CD4-positive, alpha-beta T cell treated with Interleukin-15 for 4 hours (primary cell): Measurements from ENCODE around the gene RPS6KA1.

Source experiments
- DNase-seq: peaks from one replicate; pipeline ENCODE4 v3.0.0-alpha.2; 2020; ENCODE audit warnings: low spot score

Gene RPS6KA1

DNA sequence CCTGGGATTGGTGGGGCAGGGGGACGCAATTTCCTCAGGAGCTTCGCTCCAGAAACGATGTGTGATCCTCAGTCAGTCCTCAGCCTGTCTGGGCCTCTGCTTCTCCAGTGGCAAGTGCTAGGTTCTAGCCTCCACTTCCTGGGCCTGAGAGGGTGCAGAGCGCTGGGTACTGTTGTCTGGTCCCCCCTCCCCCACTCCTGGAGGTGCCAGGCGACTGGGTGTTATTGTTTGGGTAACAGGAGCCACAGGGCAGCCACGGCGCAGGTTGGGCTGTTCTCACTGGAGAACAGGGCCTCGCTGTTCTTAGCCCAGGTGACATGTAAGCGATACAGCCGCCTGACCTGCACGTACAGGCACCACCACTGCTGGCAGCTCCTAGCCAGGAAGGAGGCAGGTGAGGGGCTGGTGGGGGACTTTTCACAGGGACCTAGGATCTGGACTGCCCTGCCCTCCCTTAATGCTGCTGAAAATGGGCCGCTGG, 2.1 kb downstream of the RPS6KA1 start:
- DNase-seq = no peak

DNA sequence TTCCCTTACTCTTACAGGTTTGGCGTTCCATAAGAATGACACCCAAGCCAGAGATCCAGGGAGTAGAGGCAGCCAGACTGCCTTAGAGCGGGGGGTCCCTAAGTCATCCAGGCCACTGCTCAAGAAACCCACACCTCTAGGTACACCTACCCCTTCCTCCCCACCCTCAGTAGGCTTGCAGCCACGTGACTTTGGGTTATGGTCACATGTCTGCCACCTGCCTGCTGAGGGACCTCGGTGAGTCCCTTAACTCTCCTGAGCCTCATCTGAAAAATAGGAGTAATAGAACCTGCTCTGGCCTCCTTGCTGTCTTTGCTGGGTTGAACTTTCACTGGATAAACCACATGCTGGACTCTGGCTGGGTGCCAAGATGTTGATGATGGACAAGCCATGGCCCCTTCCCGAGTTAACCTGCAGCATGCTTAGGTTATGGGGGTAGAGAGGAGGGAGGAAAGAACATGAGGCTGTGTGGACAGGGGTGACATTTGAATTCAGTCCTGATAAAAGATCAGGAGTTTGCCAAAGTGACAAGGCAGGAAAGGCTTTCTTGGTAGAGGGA, 4.5 kb downstream of the RPS6KA1 start:
- DNase-seq = no peak

DNA sequence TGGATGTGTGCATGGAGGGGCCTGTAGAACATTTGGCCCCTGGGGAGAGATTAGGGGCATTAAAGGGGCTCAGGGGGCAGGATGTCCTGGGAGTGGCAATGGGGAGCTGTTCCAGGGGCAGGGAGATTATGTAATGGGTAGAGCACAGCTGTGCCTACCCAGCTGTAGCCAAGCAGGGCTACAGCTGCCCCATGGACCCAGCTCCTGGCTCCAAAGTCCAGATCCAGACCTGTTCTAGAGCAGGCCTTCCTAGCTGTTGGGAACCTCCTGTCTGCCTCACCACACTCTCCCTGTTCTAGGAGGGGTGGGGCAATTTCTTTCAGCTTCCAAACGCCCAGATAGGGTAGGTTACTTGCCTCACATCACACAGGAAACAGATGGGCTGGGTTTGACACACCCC, 5.6 kb downstream of the RPS6KA1 start:
- DNase-seq = no peak

DNA sequence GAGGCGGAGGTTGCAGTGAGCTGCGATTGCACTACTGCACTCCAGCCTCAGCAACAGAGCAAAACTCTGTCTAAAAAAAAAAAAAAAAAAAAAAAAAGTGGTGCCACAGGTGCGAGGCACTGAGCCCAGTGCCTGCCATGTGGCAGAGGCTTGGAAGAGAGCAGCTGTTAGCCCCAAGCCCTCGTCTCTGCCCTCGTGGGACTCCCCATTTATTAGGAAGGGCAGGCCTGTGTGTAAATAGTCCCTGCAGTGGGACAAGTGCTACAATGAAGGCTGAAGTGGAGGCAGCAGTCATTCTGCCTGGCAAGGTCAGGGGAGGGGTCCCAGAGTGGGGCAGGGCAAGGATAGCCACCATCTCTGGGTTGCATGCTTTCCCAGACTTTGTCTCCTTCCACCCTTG, 6.5 kb downstream of the RPS6KA1 start:
- DNase-seq = no peak

DNA sequence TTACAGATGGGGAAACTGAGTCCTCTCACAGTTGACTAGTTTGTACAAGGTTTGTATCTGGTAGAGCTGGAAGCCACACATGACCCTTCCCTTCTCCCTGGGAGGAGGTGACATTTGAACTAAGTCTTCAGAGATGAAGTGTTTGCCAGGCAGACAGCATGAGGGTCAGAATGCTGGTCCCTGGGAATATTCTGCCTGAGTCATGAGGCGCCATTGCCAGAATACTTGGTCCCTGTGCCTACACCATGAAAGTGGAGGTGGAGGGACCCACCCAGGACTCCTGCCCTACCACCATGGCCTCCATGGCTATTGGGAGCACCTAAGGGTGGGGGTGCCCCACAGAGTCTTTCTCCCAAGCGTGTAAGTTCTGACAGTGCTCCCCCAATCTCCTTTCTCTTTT, 7.0 kb downstream of the RPS6KA1 start:
- no peak for DNase-seq

DNA sequence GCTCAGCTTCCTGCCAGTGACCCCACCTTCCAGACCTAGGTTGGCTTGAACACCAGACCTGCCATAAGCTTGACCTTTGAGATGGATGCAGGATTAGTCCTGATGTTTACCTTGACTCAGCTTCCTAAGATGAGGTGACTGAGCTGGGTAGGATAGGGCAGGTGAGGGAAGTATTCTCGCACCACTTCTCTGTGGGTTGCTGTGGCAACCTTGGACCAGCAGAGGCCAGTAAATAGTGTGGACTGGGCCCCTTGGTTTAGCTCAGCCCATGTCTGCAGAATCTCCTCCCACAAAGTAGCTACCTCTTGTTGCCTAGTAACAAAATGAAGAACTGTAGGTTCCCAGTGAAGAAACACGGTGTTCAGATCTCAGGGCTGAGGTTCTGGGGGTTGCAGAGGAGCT, 8.4 kb downstream of the RPS6KA1 start:
- peak; percentile 34 for DNase-seq

DNA sequence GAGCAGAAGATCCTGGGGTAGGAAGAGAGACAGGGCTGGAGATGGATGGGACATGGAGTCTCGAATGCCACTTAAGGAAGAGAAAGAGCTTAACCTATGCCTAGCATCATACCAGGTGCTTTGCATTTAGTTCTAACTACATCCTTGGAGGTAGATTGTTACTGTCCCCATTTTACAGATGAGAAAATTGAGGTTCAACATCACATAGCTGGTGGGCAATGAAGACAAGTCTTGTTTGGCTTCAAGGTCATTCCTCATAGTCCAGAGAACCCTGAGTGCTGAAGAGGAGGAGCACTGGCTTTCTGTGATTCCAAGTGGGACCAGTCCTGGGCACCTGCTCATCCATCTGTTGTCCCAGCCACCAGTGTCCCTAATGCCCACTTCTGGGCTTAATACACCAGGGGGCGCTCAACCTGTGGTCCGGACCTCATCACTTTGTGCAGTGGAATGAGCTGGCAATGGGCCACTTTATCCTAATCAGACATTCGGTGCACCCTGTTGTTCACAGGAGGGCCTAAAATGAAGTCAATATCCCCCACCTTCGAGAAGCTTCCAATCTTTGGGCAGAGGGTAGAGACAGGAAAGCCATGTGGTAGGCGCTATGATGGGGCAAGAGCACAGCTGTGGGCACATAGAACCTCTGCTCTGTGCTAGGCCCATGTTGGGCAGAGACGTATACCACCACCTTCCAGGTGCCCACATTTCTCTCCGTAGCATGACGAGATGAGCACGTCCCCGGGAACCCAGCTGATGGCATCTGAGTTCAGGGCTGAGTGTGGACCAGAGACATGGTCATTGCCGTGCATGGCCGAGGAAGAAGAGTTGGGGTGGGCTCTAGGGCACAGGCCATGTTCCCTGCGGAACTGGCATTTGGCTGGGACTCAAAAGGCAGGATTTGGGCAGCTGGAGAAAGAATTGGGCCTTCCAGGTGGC, 9.2 kb downstream of the RPS6KA1 start:
- peak; percentile 57 for DNase-seq

DNA sequence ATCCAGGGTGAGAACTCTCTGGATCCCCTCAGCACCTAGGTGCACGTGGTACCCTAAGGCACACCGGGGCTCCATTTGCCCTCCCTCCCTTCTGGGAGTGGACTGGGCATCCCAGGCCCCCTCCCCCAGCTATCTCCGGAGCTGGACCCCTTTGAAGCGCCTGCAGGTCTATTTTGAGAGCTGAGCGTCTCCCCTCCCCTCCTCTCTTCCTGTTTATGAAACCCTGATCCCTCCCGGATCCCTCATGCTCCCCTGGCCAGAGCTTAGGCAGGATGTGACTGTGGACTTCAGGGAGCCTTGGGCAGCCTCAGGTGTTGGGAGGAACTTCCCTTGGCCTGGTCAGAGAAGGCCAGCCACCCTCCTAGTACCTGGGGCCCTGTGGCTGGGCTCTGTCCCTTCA, 10.2 kb downstream of the RPS6KA1 start:
- DNase-seq = no peak

DNA sequence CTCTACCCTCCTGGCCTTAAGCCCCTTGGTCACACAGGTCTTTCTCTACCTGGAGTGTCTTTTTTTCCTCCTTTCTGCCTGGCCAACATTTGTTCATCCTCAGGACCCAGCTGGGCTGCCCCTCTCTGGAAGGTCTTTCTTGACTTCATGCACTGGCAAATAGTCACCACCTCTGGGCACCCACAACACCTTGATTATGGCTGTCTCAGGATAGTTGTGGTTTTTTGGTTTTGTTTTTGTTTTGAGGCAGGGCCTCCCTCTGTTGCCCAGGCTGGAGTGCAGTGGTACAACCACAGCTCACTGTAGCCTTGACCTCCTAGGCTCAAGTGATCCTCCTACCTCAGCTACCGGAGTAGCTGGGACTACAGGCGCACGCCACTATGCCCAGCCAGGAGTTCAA, 10.8 kb downstream of the RPS6KA1 start:
- DNase-seq = no peak

DNA sequence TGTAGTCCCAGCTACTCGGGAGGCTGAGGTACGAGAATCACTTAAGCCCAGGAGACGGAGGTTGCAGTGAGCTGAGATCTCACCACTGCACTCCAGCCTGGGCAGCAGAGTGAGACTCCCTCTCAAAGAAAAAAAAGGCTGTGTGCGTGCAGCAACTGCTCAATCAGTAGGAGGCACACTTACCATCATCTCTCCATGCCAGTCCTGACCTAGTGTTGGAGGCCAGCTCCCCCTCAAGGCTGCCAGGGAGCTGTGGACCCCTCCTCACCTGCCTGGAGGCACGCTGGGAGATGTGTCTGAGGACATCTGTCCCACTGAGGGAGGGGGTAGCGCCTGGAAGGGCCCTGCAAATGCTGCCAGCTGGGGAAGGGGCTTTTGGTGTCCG, 11.9 kb downstream of the RPS6KA1 start:
- DNase-seq = no peak

DNA sequence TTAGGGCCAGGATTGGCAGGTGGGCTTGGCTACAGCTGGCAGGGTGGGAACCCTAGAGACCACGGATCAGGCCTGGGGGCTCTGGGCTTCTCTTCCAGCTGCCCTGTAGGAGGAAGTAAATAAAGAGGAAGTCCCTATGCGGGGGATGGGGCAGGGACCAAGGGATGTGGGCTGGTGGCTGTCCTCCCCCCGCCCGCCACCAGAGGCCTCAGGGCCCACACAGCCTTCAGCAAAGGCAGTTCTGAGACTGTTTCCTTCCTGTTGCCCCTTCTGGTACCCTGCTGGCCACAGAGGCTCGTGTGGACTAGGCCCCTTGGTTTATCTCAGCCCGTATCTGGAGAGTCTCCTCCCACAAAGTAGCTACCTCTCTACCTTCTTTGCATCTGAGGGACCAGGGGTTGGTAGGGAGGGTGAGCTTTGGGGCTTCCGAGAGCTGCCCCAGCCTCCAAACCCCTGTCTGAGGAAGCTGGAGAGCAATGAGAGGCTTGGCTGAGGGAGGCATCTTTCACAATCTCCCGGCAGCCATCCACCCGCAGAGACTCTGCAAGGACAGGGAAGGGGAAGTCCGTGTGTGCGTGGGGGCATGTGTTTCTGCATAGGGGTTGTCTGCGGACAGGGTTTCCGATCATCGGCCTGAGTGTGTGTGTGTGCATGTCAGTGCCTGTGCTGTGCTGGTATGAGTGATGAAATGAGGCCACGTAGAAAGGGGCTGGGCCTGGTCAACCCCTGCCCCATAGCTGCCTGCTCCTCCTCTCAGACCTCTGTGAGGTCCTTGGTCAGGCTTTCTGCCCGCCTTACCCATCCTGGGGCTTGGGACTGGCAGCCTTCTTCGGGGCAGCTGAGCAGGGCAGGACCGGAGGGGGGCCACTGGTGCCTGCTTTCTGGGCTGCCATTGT, 12.5 kb downstream of the RPS6KA1 start:
- DNase-seq = peak; percentile 71

DNA sequence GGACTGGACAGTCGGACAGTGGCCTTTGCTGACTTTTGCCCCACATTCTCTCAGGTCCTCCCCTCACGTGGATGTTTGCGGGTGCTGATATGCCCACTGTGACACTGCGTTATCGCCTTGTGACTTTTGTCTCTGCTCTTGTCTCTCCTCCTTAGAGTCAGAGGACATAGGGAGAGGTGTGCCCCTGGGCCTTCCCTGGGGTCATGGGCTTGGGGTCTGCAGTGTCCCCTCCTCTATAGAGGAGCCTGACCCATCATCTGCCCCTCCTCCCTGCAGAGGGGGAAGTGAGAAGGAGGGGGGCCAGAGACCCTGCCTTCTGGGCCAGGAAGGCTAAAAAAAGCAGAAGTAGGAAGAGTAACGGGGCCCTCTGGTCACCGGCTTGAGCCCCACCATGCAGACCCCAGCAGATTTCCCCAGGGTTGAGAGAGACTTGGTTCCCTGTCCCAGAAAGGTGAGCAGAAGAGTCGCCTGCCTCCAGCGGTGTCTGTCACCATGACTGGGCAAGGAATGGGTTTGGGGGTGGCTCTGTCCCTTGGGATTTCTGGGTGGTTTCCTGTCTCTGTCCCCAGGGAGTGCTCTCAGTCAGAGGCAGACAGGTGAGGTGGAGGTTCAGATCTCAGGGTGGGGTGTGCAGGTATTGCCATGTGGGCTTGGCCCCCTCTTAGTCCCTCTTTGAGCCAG, 13.3 kb downstream of the RPS6KA1 start:
- DNase-seq = no peak

DNA sequence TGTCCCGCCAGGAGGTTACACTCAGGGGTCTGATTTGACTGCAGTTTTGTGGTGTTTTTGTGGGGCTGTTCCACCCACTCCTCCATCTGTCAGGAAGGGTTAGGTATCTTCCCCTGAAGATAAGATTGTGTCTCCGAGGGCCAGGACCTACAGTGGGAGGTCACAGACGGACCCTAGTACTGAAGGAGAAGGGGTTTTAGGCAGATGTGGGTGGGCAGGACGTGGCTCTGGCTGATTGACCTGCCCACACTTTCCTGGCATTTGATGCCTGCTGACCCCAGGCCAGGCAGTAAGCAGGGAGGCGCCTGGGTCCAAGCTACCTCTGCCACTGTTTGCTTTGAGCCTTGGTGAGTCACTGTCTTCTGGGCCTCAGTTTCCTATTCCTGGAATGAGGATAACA, 13.9 kb downstream of the RPS6KA1 start:
- DNase-seq = no peak

DNA sequence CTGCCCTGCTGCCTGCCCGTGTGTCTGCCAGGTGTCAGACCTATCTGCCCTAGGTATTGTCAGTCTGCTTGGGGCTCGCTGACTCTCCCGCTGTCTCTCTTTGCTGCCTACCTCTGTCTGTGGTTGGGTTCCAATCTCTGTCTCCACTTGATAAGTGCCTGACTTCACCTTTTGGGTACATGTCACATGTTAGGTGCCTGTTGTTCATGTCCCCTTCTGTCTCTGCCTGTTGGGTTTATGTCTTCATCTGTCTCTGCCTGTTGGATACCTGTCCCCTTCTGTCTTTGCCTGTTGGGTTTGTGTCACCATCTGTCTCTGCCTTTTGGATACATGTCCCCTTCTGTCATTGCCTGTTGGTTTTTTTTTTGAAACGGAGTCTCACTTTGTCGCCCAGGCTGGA, 14.6 kb downstream of the RPS6KA1 start:
- no peak for DNase-seq

DNA sequence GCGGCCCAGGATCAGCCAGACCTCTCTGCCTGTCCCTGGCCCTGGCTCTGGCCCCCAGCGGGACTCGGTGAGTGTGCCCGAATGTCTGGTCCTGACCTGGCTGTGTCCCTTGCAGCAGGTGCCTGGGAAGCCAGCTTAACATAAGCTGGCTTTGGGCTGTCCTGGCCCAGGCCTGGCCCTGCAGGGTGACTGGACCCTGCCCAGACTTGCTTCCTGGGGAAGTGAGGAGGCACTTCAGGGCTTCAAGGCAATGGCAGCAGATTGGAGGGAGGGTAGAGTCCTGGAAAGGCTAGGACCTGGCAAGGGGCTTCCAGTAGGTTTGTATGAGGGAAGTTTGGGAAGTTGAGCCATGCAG, 16.4 kb downstream of the RPS6KA1 start:
- no peak for DNase-seq

DNA sequence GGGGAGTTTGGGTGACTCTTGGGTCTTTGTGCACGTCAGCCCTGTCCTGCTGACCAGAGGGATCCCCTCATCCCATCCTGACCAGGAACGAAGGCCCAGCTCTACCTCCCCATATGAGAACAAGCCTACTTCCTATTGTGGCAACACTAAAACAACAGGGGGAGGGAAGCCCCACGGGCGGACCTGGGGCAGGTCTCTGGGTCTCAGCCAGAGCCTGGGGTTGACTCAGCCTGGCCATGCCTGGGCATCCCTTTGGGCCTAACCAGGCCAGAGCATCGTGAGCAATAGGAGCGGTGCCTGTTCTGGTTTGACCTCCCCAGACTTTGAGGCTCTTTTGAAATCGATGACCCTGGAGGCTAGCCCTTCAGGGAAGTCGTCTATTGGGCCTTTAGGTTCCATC, 16.8 kb downstream of the RPS6KA1 start:
- no peak for DNase-seq

DNA sequence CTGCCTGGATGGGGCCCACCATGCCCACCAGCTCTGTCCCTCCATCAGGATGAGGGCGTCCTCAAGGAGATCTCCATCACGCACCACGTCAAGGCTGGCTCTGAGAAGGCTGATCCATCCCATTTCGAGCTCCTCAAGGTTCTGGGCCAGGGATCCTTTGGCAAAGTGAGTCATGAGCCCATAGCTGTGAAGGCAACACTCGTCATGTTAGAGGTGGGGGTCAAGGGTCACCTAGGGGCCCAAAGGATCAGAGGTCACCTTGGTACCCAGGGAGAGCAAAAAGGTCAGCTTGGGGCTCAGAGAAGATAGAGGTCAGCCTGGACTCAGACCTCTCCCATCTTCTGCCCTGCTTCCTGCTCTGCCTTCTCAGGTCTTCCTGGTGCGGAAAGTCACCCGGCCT, 17.3 kb downstream of the RPS6KA1 start:
- DNase-seq = no peak

DNA sequence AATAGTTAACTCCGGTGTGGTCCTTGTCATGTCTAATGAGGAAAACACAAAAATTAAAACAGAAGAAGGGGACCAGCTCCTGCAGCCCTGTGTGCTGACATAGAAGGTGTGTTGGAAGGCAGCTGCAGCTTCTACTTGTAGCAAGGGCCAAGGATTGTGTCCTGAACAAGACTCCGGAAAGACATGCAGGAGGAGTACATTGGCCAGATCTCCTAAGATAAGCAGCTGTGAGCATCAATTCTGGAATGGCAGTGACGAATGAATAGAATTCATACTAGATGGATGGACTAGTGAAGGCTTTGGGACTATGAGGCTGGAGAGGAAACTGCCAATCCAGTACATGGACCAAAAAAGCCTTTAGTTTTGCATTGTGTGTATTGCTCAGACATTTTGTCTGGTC, 19.3 kb downstream of the RPS6KA1 start:
- no peak for DNase-seq

DNA sequence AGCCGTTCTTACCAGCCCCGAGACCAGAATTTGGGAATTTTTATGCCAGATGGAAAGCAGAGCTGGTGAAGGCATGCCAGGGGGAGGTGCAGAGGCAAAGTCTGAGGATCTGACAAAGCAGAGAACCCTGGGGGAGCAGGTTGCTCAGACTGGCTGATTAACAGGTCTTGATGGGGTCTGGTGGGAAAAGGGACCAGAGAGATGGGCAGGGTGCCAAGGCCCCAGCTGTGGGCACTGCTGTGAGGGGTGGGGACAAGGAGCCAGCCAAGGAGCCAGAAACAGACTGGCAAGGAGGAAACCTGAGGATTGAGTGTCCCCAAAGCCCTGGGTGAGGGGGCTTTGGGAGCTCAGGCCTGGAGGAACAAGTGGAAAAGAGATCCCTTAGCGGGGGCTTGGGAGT, 21.4 kb downstream of the RPS6KA1 start:
- no peak for DNase-seq

DNA sequence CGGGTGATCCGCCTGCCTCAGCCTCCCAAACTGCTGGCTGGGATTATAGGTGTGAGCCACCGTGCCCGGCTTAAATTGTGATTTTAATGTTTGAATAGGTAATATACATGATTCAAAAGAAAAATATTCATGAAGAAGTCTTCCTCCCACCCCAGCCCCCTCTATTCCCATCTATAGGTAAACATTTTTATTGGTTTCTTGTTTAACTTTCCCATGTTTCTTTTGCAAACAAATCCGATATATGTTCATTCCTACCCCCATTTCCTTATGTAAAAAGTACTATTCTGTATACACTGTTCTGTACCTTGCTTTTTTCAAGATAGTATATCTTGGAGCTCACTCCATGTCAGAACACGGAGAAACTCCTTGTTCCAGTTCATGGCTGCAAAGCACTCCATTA, 23.2 kb downstream of the RPS6KA1 start:
- DNase-seq = no peak

DNA sequence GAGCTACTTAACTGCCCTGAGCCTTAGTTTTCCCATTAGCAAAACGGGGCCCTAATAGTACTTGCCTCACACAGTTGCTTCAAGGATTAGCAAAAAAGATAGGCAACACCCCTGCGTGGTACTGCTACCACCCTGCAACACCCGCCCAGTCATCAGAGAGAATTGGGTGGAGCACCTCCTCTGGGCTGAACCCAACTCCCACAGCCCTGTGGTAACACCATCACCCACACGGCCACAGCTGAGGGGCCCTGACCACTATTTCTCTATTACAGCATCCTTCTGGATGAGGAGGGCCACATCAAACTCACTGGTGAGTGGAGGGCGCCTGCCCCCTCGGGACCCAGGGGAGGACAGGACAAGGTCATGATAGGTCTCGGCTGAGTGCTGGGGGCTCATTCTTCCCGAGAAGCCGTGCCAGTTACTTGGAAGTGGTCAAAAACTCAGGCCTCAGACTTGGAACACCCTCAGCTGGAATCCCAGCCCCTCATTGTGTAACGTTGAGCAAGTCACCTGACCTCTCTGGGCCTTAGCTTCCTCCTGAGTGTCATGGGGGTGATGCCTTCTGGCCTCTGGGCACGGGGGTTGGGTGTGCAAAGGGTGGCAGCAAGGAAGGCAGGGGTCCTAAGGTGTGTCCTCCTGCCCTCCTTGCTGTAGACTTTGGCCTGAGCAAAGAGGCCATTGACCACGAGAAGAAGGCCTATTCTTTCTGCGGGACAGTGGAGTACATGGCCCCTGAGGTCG, 24.6 kb downstream of the RPS6KA1 start:
- DNase-seq = peak; percentile 33
